Stimulated activated CD4-positive, alpha-beta T cell treated with anti-CD3 and anti-CD28 coated beads, Interleukin-1b, Interleukin-23, amount 100 ng/mL, for 4 hours (primary cell): Measurements from ENCODE around the gene PDE4D.

Source experiments
- DNase-seq, 2 donors: peaks; one replicate each; pipeline ENCODE4 v3.0.0-alpha.2; 2020; ENCODE audit warnings: low read depth in 2 of 2

PDE4D gene

DNA sequence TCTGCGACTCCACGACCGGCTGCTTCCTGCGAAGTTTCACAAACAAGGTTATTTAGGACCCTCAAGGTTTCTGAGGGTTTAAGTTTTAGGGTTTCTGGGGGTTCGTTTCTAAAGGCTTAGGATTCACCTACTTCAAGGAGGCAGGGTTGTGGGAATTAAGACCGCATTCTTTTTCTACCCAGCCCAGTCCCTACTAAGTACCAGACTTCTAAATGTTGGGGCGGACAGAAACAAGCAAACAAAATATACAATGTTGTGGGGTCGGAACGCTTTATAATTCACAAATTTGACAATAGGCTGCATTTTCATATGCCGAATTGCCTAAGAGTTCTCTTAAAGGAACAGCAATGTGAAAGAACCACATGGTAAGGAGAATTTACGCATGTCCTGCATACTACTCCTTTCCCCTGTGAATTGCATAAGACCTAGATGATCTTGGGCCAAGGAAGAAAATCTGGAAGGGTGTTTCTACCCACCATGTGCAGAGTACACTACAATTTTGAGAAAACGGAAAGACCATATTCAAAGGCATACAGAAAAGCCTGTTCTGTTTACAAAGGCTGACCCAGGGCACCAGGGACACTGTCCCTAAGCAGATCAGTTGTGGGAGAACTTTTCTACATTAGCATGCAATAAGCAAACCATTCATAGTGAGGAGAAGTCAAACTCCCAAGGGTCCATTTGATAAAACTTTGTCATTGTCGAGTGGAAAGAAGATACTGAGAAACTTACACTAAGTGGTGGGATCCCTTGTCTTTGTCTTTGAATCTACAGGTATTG, 853.3 kb downstream of the PDE4D start:
- DNase-seq, result no peak

DNA sequence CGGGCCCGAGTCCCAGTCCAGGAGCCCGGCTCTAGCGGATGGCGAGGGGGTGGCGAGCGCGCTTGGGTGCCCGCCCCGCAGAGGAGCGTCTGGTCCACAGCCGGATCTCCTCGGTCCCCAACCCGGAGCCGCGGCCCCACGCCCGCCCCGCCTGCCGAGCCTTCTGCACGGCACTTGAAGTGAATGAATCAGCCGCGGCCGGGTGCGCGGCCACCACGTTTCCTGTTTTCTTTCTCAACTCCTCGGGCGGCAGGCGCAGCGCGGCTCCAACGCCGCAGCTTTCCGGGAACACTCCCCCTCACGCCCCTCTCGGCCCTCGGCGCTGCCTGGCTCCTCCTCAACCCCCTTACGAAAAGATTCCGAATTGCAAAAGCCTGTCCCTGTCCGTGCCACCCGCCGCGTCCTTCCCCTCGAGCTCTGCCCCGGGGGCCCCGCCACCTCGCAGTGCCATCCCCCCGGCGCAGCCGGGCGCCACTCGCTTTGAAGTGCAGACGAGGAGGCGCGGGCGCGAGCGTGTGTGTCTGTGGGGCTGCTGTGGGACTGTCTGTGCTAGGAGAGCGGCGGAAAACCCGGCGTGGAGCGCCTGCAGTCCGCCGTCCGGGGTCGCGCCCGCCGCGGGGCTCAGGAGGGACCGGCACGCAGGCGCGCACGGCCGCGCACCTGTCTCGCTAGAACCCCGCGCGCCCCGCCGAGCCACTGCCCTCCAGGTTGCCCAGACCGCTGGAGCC, 854.1 kb downstream of the PDE4D start:
- peak; percentile 73 to 78 for DNase-seq

DNA sequence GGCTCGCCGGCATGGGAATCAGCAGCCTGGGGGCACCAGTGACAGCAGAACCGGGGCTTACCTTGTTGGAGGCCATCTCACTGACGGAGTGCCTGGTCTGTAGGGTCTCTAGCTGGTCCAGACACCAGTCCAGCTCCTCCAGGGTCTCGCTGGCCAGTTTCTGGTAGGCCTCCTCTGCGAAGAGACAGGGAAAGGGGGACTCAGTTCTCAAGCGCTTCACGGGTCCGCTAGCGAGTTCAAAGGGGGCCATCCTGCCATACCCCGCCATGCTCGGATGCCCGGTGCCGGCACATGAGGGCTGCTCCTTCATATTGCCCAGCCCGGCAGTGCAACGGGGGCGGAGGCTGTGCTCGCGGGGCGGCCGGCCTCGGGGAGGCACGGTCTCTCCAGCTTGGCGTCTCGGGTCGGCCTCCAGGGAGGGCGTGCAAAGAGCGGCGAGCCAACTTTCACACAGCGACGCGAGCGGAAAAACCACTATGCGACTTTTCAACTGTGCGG, 854.7 kb downstream of the PDE4D start:
- peak in 1 of 2 donors; percentile 9 for DNase-seq

DNA sequence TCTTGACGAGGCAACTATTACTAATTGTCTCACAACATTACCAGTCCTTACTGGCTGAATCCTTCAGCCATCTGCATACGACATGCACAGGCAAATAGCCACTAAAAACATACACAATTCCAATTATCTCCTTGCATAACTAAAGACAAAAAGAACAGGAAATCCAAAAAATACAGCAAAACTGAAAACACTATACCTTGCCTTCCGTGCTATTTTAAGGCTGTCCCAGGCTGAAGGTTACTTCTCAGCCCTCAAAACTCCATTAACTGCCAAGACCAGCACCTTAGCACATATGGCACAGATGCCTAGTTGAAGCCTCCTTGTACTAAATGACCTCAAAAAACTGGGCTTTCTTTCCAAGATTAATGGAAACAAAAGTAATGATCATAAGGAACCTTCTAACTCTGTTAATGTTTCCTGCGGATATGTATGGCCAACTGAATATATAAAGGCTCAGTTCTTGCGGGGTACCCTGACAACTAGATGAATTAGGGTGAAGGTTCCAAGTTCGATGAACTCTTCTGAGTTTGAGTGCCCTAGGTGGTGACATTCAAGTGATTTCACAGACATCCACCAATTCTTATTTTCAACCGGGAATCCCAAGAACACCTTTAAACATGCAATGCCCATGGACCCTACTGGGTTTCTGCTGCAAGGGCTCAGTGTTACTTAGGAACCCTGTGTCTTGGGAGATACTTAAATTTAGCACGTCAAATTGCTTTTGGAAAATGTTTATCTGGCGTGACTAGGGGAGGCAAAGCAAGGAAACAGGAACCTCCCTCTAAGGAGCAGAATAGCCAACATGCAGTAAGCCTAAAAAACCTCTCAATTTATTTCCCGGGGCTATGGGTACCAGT, 855.4 kb downstream of the PDE4D start:
- DNase-seq, result no peak

DNA sequence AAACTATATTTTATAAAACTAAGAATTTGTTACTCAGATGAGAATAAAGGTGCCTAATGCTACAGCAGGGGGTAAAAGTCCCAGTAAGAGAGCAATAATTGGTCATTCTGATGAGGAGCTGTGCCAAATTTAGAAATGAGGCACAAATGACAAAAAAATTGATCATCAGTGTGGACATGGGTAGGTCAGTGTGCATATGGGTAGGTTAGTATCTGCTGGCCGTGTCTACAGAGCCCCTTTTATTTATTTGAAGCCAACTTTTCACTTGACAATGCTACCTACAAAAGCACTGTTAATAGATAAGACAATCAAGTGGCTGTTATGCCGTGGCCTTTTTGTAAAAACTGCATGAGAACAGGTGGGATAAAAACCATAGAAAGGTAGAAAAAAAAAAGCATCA, 856.1 kb downstream of the PDE4D start:
- no peak for DNase-seq

DNA sequence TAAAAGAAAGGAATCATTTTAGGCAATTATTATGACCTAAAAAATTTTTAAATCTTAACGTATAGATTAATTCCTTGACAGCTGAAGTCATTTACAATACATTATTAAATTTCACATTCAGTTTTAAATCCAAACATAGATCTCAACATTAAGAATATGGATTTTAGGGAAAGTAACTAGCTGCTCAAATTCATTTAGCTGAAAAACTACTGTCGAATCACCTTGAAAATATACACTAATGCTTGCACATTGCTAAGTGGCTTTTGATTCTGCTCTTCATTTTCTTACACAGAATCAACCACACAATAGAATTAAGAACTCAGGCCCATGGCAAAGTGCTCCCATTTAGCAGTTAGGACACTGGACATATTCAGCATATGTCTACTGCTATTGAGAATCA, 856.5 kb downstream of the PDE4D start:
- no peak for DNase-seq

DNA sequence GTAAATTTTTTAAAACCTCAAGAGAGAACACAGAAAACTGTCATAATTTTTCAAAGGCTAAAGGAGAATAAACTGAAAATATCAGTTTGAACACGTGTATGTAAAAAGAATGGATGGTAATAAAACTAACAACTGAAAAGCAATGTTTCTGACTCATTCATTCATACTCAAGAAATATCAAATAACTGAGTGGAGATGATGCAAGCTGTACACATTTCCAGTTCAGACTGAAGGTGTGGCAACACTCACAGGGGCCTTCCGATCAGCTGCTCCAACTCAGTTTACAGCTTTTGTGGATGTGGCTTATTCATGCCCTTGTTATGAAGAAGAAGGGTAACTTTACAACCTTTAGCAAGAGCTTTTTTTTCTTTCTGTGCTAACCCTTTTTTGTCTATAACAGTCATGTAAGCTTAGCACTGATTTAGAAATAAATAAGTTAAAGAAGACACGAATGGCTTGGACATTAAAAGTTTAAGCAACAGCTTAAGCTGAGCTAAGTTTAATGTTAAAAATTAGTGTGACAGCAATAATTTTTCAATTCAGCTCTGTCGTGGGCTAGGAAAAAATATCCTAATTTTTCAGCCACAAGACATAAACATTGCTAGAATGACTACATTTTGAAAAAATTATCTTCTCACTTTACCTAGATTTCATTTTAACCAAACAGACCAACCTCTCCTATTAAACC, 857.1 kb downstream of the PDE4D start:
- DNase-seq, result peak in 1 of 2 donors; percentile 32

DNA sequence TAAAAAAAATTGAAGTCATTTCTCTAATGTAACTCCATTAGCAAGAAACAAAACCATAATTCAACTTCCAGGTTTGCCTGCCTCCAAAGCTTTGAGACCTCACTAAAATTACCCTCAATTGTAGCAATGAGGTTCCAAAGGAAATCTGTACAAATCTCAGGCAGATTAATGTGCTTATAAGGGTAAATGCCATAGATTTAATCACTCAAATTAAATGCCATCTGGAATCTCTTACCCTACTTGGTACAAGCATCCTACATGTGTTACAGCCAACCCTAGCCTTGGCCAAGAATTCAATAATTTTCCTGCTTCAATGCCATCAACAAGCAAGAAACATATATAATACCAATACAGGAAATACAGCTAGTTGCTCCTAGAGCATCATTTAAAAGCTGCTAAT, 857.8 kb downstream of the PDE4D start:
- no peak for DNase-seq

DNA sequence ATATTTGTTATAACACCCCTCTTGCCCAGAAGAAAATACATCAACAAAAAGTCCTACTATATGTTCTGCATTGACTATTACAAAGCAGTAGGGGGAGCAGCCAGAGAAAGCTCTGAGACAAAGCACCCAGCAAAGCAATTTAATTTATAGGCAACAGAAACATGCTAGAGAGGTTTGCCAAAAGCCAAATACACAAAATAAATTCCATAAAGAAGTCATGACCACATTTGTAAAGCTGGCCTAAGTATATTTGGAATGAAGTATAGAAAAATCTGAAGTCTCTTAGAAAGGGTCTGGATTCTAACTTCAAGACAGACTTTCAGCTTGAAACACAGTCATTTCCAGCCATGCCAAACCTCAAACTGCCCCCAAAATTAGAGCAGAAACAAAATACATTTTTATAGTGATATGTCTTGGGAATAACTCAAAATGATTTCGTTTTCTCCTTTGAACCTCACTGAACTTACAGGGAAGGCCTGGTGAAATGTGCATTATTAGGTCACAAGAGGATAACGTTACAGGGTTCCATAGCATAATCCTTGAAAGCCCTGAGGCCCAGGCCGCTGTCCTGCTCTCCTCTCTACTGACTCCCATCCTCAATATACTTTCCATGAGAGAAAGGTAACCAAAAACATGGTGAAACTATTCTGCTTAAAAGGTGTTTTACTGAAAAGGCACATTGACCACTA, 858.9 kb downstream of the PDE4D start:
- no peak for DNase-seq

DNA sequence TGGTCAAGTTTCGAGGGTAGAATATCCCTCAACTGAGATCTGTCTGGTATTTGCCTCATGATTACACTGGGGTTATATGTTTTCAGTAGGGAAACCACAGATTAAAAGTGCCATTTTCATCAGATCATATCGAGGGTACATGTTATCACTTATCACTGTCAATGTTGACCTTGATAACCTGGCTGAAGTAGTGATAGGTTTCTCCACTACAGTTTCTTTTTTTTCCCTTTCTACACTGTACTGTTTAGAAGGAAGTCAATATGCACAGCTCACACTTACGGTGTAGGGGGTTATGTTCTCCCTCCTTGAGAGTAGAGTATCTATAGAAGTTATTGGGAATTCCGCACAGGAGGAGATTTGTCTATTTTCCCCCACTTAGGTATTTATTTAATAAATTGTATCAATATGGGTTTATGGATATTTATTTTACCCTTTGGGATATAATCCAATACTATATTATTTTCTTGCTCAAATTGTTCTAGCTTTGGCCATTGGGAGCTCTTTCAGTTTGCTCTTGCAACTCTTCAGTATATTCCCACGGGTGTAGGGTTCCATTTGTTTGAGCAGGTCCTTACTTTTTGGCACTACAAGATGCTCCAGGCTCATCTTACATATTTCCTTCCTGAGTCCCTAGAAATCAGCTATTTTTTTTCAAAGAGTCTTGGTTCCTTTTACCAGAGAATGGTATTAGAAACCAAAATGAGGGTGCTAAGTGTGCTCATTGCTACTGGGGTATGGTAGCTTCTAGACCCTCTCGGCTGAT, 866.2 kb downstream of the PDE4D start:
- no peak for DNase-seq

DNA sequence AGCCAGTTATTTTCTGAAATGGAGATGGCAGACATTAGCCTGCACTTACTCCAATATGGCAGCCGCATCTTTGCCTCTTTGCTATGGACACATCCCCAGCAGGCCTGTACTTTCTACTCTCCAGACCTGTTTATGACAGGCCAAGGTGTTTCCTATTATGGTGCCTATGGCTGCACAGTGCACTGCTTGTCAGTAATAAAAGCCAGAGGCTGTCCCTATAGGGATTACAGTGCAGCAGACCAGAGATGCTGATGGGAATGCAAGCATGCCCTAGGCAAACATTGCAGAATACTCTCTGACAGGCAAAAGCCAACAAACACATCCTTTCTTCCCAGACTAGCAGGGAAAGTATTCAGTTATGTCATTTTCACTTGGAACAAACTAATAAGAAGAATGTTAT, 867.8 kb downstream of the PDE4D start:
- no peak for DNase-seq

DNA sequence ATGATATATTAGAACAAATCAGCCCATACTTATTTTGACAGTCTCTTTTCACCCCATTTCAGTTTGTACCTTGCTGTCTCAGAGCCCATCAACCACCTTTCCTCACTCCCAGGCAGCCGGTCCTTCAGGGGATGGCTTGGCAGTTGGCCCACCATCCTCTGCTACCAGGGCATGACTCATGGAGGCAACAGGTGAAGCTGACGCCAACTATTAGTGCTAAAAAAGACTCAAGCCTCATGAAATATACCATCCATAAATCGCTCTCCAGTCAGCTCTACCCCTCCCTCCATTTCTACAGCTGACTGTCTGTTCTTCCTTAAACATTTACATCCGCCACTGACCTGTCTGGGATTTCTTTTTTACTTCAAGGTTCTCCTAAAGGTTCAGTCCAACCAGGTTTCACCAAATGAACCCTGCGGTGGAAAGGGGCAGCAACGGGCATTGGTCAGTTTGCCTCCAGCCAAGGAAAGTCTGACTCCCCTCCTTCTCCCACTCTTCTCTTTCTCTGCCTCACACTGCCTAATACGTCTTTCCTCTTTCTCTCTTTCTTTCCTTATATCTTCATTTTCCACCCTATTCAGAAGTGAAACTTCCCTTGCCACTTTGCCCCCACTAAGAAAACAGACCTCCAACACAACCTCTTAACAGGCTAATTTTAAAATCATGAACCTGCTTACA, 871.5 kb downstream of the PDE4D start:
- no peak for DNase-seq

DNA sequence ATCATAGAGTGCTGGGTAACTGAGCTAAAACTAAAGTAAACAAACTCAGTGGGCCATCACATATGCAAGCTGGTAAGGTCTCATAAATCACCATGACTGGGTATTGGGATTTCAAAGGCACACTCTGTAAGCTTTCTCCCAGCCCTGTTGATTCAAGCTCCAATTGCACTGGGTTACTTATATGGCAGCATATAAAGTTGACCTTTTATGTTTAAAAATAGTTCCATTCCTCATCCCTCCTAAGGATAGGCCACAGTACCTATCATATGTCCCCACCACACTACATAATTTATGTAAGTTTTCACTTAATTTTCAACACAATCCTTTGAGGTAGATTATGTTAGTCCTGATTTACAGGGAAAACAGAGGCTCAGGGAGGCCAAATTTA, 872.2 kb downstream of the PDE4D start:
- no peak for DNase-seq

DNA sequence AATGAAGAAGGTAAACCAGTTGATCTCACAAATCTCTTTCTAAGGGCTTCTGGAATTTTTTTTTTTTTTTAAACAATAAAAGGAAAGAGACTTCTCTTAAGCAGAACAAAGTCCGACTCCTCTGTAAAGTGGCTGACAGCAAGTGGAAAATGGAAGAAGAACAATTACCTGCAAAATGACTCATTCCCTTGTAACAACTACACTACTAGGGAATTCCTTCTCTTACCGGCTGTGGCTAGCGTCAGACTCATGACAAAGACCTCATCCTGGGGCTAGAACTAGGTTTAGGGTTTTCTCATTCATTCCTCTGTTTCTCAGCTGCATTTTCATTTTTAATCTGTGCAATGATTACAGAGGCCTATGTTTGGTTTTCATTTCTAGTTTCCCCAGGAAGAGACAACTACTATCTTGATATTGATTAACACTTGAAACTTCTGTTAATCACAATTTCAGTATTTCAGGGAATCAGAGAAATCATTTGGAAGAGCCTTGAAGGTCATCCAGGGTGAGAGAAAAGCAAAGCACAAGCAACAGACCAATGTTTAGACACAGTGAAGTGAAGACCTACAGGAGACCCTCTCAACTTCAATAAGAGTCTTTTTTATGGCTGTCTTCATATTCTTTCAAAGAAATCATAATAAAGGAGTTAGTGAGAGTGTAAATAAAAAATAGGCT, 872.8 kb downstream of the PDE4D start:
- DNase-seq, result no peak

DNA sequence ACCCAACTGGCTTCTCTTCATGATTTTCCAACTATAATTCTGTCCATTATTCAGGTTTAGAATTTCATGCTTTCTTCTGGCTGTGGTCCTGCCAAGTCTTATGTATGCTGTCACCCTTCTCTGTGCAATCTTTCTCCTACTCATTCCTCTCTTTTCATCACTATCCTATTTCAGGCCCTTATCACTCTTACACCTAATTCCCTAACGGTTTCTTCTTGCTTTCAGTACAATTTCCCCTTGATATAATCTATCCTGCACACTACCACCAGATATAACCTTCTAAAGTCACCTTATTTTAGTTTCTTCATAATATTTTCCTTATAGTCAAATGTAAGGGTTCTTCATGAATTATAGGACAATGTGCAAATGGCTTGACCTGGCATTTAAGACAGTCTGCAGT, 874.4 kb downstream of the PDE4D start:
- no peak for DNase-seq

DNA sequence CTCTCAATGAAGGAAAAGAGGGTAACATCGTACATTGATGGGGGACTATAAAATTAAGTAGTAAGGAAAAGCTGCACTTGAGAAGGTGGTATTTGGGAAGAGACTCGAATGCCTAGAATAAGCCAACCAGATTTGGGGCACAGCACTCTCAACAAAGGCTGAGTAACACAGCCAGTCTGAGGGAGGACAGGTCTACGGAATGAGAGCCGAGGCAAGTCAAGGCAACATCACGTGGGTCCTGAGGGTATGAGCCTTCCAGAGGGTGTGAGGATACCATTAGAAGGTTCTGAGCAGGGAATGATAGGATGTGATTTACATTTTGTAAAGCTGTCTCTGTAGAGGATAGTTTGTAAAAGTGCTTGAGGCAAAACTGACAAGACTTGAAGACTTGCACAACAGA, 876.6 kb downstream of the PDE4D start:
- DNase-seq, result no peak

DNA sequence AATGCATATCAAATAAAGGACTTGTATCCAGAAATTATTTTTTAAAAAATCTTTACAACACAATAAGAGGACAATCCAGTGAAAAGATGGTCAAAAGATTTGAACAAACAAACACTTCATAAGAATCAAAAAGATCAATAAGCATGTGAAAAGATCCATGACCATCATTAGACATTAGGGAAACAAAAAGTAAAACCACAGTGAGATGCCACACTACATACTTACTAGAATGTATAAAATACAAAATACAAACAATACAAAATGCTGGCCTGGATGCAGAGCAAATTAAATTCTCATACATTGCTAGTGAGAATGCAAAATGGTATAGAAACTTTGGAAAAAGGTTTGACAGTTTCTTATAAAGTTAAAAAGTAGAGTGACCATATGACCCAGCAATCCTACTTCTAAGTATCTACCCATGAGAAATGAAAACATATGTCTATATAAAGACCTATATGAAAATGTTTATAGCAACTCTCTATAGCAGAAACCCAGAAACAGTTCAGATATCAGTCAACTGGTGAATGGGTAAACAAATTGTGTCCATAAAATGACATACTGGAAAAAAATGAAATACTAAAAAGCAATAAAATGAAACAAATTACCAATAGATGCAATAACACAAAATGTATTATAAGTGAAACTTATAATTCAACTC, 884.6 kb downstream of the PDE4D start:
- no peak for DNase-seq

DNA sequence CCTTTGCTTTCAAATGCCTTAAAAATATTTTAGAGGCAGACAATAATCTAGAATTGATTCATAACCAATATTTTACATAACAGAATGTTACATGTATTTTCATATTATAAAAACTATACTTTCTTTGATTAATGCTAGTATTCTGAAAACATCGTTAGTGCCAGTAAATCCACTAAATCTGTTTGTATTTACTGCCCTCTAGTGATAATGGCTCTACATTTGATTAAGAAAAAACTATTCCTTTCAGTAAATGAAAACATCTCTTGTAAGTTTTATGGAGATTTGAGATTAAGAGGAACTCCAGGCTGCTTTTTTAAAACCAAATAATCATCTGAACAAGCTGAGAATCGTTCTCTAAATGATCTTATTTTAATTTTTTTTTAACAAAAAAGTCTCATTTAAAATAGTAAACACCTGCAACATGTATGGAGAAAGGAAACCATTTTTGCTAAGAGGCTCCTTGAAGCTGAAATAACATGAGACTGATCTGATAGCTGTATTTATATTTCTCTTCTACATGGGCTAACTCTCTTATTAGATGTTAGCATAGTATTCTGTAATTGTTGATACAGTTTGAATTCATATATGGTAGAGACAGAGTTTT, 886.0 kb downstream of the PDE4D start:
- no peak for DNase-seq
